K562 (cell line): ENCODE data around the gene POLR3A. TPM values are rescaled to one million over a fixed set of nuclear protein-coding genes. Genes with fewer than 3 reads are reported as not detected.

Experiments used
- ESRRB ChIP-seq: fragments of 250-450 bp; sonication (Bioruptor Pico); IDR thresholded peaks from 2 replicates; pipeline ENCODE4 v1.5.0; 2020; ENCODE audit warnings: mild to moderate bottlenecking, moderate library complexity, borderline replicate concordance
- FOXJ2 ChIP-seq: fragments of 200-800 bp; sonication (Bioruptor generic); IDR thresholded peaks from 2 replicates; pipeline ENCODE4 v1.6.1; 2016; ENCODE audit warnings: missing genetic modification characterization, missing compliant biosample characterization
- GABPB2 ChIP-seq: fragments of 250-450 bp; sonication (Bioruptor Pico); conservative IDR thresholded peaks from 2 replicates; pipeline ENCODE4 v1.5.1; 2021; ENCODE audit warnings: mild to moderate bottlenecking
- HMGN3 ChIP-seq: IDR thresholded peaks from 2 replicates; pipeline ENCODE4 v1.6.1; 2011; ENCODE audit warnings: borderline replicate concordance, low read depth, mild to moderate bottlenecking, mixed read lengths, low read length; ENCODE audit not compliant: insufficient read length; ENCODE audit errors: extremely low read depth
- KDM2B ChIP-seq: fragments of 250-450 bp; sonication (Bioruptor Pico); IDR thresholded peaks from 2 replicates; pipeline ENCODE4 v1.8.0; 2021; ENCODE audit warnings: mild to moderate bottlenecking, moderate library complexity
- NCOA2 ChIP-seq, 2 experiments: fragments of 450-650 bp; IDR thresholded peaks; 2 replicates each; pipeline ENCODE4 v1.6.1; 2018; ENCODE audit warnings: mild to moderate bottlenecking in 2 of 2, moderate library complexity in 1 of 2; ENCODE audit not compliant: partially characterized antibody in 2 of 2
- NR2C2 ChIP-seq, 2 experiments: fragments of 200-800 bp in 1 of 2; sonication (Bioruptor generic) in 1 of 2; sonication (generic) in 1 of 2; formaldehyde crosslinking in 1 of 2; IDR thresholded peaks; 2 replicates each; pipeline versions ENCODE4 v1.6.1 to v1.8.0; 2016 to 2022; ENCODE audit warnings: mild to moderate bottlenecking in 1 of 2, missing compliant biosample characterization in 1 of 2, missing genetic modification characterization in 1 of 2, missing genetic modification reagents in 1 of 2
- POLR3G ChIP-seq: IDR thresholded peaks from 2 replicates; pipeline ENCODE4 v1.6.1; 2011; ENCODE audit not compliant: insufficient read length, insufficient replicate concordance; ENCODE audit errors: extremely low read depth
- RBM14 ChIP-seq: fragments of 200-400 bp; formaldehyde crosslinking; IDR thresholded peaks from 2 replicates; pipeline ENCODE4 v1.6.1; 2018; ENCODE audit warnings: low read depth, mild to moderate bottlenecking, low read length, moderate library complexity, borderline replicate concordance; ENCODE audit not compliant: insufficient read depth
- UBTF ChIP-seq, 2 experiments: IDR thresholded peaks; 2 replicates each; pipeline ENCODE4 v1.6.1; 2012; ENCODE audit warnings: improper control_type of control experiment in 2 of 2, low read depth in 2 of 2, low read length in 2 of 2, borderline replicate concordance in 1 of 2
- ZFP36 ChIP-seq: fragments of 150-350 bp; IDR thresholded peaks from 2 replicates; pipeline ENCODE4 v1.6.1; 2018; ENCODE audit warnings: low read length, low read depth; ENCODE audit not compliant: partially characterized antibody
- ZNF318 ChIP-seq, 2 experiments: fragments of 450-650 bp; IDR thresholded peaks; 2 replicates each; pipeline ENCODE4 v1.6.1; 2016; ENCODE audit warnings: mild to moderate bottlenecking in 2 of 2, borderline replicate concordance in 1 of 2, low read depth in 1 of 2, moderate library complexity in 1 of 2
- ZNF57 ChIP-seq: fragments of 450-650 bp; formaldehyde crosslinking; IDR thresholded peaks from 2 replicates; pipeline ENCODE4 v1.4.0; 2020; ENCODE audit warnings: mild to moderate bottlenecking, moderate library complexity
- ZNF778 ChIP-seq: fragments of 450-650 bp; formaldehyde crosslinking; IDR thresholded peaks from 2 replicates; pipeline ENCODE4 v1.4.0; 2020; ENCODE audit warnings: mild to moderate bottlenecking, moderate library complexity
- polyA plus RNA-seq, 8 experiments: library from polyadenylated mRNA; depleted of rRNA in 4 of 8; stranded (reverse) in 5 of 8; unstranded in 3 of 8; fragments of >200 nt; fragmentation: Nextera tagmentation in 2 of 8; fragmentation: Illumina TruSeq in 1 of 8; extraction: Ambion mirVana in 2 of 8; extraction: Trizol in 1 of 8; gene quantifications; 2 replicates each; pipeline versions ENCODE4 v1.2.1 to v1.2.3, GENCODE V29; 2011 to 2014; ENCODE audit warnings: inconsistent platforms in 1 of 8, missing spikeins in 1 of 8
- total RNA-seq, 7 experiments: library from RNA; depleted of rRNA in 6 of 7; stranded (reverse); fragments of >200 nt in 6 of 7; fragmentation: Illumina TruSeq in 2 of 7; extraction: Trizol in 2 of 7; gene quantifications; 2 replicates each; pipeline versions ENCODE4 v1.2.1 to v1.2.3, GENCODE V29; 2011 to 2021; ENCODE audit warnings: low replicate concordance in 1 of 7

Gene POLR3A
- total and polyA plus RNA-seq, 9 of the 15 experiments (the other 6 are each of a cell fraction or from before 2014, with no cell fraction given) = 14.9 to 37.0 (median 26.7) TPM

- TF ChIP-seq ZFP36 (no peak), NR2C2 (CRISPR knock-in tag; IDR thresholded peaks at IDR 0.05) (0 out of 2 replicates have a peak, but pooled peaks have one; percentile 25), NR2C2 (tag; IDR thresholded peaks at IDR 0.05) (peak; percentile 5; the same call in 1 of the 2 replicates), RBM14 (0 out of 2 replicates have a peak, but pooled peaks have one; percentile 60), ESRRB (CRISPR knock-in tag) (no peak), POLR3G (no peak), ZNF778 (CRISPR knock-in tag) (no peak), HMGN3 (no peak), ZNF57 (no peak), FOXJ2 (tag) (no peak), ZNF318 (IDR thresholded peaks at IDR 0.05; ENCODE audit: borderline replicate concordance in 1 of 2, low read depth in 1 of 2) (no peak), KDM2B (CRISPR knock-in tag) (no peak), GABPB2 (no peak), UBTF (IDR thresholded peaks at IDR 0.05; ENCODE audit: borderline replicate concordance in 1 of 2, low read depth in 2 of 2, low read length in 2 of 2) (peak in 1 of 2 experiments; percentile 67; a peak in 1 of 4 replicates), NCOA2 (IDR thresholded peaks at IDR 0.05; ENCODE audit: partially characterized antibody in 2 of 2) (no peak)
These were observed 103.3 kb downstream of the POLR3A start (continued) for GRCh38 chr10:77925795-77926565.
